SK-N-SH (cell line): ENCODE measurements around the gene TRPC4AP.

Source experiments
- JUND ChIP-seq: IDR thresholded peaks from 2 replicates; pipeline ENCODE4 v1.4.0; 2012
- NRF1 ChIP-seq: IDR thresholded peaks from 2 replicates; pipeline ENCODE4 v1.6.1; 2012; ENCODE audit warnings: low read depth, mild to moderate bottlenecking, low read length
- POLR2AphosphoS5 ChIP-seq: IDR thresholded peaks from 2 replicates; pipeline ENCODE4 v1.6.1; 2012; ENCODE audit warnings: low read depth, low read length
- RCOR1 ChIP-seq: fragments of 150-350 bp; IDR thresholded peaks from 2 replicates; pipeline ENCODE4 v1.6.1; 2017; ENCODE audit warnings: antibody characterized with exemption, low read length
- SMC3 ChIP-seq: IDR thresholded peaks from 2 replicates; pipeline ENCODE4 v1.6.1; 2012; ENCODE audit warnings: low read depth, low read length, improper control_type of control experiment
- TF ChIP-seq, protein P1 (sequence below): fragments of 200-600 bp; sonication (generic); IDR thresholded peaks from 2 replicates; pipeline ENCODE4 v1.6.1; 2017; ENCODE audit warnings: antibody characterized with exemption, mild to moderate bottlenecking, moderate library complexity
- TF ChIP-seq, protein P2 (sequence below): IDR thresholded peaks from 2 replicates; pipeline ENCODE4 v1.6.1; 2012; ENCODE audit warnings: mild to moderate bottlenecking, low read depth, low read length, moderate library complexity
- TF ChIP-seq, protein P3 (sequence below): fragments of 150-350 bp; IDR thresholded peaks from 2 replicates; pipeline ENCODE4 v1.6.1; 2016; ENCODE audit warnings: mild to moderate bottlenecking, low read depth, low read length
- TF ChIP-seq, protein P4 (sequence below): fragments of 150-350 bp; IDR thresholded peaks from 2 replicates; pipeline ENCODE4 v1.6.1; 2017; ENCODE audit warnings: antibody characterized with exemption, low read length, low read depth, borderline replicate concordance

DNA sequence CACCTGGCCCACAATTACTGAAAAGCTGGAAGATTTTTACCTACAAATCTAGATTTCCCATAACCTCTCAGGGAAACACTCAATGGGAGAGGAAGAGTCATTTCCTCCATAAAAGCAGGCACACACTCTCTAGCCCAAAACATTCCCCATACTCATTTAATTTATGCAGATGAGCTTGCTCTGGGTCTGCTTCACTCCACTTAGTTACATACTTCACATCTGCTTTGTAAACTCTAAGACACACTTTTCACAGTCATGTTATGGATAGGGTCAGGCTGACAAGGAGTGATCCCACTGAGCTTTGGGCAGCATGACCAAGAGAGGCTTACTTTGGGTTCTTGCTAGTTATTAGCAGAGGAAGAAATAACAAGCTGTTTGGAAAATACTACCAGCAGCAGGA is 27.4 kb downstream of the TRPC4AP start:
- TF ChIP-seq, protein P1, sequence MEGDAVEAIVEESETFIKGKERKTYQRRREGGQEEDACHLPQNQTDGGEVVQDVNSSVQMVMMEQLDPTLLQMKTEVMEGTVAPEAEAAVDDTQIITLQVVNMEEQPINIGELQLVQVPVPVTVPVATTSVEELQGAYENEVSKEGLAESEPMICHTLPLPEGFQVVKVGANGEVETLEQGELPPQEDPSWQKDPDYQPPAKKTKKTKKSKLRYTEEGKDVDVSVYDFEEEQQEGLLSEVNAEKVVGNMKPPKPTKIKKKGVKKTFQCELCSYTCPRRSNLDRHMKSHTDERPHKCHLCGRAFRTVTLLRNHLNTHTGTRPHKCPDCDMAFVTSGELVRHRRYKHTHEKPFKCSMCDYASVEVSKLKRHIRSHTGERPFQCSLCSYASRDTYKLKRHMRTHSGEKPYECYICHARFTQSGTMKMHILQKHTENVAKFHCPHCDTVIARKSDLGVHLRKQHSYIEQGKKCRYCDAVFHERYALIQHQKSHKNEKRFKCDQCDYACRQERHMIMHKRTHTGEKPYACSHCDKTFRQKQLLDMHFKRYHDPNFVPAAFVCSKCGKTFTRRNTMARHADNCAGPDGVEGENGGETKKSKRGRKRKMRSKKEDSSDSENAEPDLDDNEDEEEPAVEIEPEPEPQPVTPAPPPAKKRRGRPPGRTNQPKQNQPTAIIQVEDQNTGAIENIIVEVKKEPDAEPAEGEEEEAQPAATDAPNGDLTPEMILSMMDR, result no peak
- TF ChIP-seq POLR2AphosphoS5, result no peak
- no peak for TF ChIP-seq RCOR1
- TF ChIP-seq, protein P2, sequence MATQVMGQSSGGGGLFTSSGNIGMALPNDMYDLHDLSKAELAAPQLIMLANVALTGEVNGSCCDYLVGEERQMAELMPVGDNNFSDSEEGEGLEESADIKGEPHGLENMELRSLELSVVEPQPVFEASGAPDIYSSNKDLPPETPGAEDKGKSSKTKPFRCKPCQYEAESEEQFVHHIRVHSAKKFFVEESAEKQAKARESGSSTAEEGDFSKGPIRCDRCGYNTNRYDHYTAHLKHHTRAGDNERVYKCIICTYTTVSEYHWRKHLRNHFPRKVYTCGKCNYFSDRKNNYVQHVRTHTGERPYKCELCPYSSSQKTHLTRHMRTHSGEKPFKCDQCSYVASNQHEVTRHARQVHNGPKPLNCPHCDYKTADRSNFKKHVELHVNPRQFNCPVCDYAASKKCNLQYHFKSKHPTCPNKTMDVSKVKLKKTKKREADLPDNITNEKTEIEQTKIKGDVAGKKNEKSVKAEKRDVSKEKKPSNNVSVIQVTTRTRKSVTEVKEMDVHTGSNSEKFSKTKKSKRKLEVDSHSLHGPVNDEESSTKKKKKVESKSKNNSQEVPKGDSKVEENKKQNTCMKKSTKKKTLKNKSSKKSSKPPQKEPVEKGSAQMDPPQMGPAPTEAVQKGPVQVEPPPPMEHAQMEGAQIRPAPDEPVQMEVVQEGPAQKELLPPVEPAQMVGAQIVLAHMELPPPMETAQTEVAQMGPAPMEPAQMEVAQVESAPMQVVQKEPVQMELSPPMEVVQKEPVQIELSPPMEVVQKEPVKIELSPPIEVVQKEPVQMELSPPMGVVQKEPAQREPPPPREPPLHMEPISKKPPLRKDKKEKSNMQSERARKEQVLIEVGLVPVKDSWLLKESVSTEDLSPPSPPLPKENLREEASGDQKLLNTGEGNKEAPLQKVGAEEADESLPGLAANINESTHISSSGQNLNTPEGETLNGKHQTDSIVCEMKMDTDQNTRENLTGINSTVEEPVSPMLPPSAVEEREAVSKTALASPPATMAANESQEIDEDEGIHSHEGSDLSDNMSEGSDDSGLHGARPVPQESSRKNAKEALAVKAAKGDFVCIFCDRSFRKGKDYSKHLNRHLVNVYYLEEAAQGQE, result no peak
- TF ChIP-seq SMC3, result no peak
- TF ChIP-seq, protein P3, sequence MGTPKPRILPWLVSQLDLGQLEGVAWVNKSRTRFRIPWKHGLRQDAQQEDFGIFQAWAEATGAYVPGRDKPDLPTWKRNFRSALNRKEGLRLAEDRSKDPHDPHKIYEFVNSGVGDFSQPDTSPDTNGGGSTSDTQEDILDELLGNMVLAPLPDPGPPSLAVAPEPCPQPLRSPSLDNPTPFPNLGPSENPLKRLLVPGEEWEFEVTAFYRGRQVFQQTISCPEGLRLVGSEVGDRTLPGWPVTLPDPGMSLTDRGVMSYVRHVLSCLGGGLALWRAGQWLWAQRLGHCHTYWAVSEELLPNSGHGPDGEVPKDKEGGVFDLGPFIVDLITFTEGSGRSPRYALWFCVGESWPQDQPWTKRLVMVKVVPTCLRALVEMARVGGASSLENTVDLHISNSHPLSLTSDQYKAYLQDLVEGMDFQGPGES, result no peak
- TF ChIP-seq NRF1, result no peak
- no peak for TF ChIP-seq JUND
- TF ChIP-seq, protein P4, sequence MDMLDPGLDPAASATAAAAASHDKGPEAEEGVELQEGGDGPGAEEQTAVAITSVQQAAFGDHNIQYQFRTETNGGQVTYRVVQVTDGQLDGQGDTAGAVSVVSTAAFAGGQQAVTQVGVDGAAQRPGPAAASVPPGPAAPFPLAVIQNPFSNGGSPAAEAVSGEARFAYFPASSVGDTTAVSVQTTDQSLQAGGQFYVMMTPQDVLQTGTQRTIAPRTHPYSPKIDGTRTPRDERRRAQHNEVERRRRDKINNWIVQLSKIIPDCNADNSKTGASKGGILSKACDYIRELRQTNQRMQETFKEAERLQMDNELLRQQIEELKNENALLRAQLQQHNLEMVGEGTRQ, result no peak
